HT-29 (cell line): ENCODE results near the gene MDP1. TPM values are rescaled to one million over a fixed set of nuclear protein-coding genes. Genes with fewer than 3 reads are reported as not detected.
"Not testable (repeated sequence)": the region's sequence is repeated elsewhere in the genome, so short reads cannot be mapped to it uniquely, and the experiment has no call there.

Experiments used
- DNase-seq: peaks from one replicate; pipeline ENCODE4 v3.0.0-alpha.2; 2015; ENCODE audit warnings: low spot score
- total RNA-seq: library from RNA; depleted of rRNA; stranded (reverse); fragments of >200 nt; shearing (Covaris generic); gene quantifications from 2 replicates; pipeline ENCODE4 v1.2.3, GENCODE V29; 2014

The MDP1 gene
- total RNA-seq, 1 experiment from 2014 or later = 16.3 TPM

DNA sequence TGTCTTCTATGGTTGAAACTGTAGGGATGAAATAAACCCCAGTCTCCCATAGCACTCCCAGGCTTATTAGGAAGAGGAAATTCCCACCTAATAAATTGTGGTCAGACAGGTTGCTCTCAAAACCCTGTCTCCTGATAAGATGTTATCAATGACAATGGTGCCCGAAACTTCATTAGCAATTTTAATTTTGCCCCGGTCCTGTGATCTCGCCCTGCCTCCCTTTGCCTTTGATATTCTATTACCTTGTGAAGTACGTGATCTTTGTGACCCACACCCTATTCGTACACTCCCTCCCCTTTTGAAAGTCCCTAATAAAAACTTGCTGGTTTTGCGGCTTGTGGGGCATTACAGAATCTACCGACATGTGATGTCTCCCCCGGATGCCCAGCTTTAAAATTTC is 13.3 kb downstream of the MDP1 start:
- DNase-seq = not testable (repeated sequence)

DNA sequence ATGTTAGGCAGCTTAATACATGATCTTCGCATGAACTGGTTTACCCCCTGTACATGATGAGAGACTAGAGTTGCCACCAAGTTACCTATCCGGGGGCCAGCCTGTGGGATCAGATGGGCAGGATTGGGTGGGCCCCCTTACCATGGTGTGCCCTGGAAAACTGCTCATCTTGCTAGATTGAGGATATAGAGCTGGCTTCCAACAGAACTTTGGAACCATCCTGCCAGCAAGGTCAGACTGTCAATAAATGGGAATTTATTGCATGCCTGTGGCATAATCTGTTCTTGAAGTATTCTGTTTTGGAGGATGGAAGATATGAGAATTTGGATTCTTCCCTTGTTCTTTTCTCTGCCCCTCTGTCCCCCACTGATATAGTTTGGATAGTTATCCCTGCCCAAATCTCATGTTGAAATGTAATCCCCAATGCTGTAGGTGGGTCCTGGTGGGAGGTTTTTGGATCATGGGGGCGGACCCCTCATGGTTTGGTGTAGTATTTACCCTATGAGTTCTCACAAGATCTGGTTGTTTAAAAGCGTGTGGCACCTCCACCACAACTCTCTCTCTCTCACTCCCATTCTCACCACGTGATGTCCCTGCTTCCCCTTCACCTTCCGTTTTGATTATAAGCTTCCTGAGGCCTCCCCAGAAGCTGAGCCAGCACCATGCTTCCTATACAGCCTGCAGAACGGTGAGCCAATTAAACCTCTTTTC is 16.9 kb downstream of the MDP1 start:
- no peak for DNase-seq

DNA sequence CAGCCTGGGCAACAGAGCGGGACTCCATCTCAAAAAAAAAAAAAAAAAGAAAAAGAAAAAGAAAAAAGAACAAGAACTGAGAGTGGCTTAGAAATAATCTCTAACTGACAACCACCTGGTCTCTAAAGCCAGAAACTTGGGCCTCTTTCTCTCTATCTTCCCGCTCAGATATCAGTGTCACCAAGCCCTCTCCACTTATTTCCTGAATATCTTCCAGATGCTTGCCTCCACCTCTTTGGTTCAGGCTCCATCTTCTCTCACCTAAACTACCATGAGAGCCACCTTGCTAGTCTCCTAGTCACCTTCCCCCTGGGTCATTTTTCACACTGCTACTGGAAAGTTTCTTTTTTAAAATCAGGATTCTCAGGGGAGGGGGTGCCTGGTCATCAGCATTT is 18.8 kb downstream of the MDP1 start:
- DNase-seq = no peak

DNA sequence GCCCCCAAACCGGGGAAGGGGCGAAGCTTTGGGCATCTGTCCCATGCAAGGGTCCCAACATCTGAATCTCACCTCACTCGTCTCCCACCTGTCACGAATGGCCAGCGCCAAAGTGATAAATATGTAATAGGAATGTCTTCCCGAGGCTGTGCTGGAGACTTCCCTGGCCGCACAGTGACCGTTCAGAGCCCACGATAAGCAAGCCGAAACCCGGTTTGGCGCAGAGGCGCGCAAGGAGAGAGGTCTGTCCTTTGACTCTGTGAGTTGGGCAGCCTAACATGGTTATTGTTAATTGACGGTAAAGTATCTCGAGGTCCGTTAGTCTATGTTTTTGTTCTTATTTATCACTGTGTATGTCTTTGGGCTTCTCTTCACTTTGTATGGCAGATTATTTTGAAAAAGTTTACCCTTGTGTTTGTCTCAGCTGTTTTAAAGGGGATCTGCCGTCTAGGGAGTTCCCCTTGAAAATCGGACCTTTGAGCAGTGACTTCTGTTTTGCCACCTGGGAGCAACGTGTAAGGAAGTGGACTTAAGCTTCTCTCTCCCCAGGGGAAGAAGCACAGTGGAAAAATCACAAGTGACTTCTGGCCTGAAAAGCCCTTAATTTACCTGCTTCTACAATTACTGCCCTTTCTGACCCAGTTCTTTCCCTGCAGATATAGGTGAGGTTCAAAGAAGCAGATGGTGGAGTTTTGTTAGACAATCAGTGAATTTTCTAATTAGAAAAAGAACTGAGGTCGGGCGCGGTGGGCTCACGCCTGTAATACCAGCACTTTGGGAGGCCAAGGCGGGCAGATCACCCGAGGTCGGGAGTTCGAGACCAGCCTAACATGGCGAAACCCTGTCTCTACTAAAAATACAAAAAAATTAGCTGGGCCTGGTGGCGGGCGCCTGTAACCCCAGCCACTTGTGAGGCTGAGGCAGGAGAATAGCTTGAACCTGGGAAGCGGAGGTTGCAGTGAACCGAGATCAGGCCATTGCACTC is 19.5 kb downstream of the MDP1 start:
- DNase-seq = peak; percentile 20

DNA sequence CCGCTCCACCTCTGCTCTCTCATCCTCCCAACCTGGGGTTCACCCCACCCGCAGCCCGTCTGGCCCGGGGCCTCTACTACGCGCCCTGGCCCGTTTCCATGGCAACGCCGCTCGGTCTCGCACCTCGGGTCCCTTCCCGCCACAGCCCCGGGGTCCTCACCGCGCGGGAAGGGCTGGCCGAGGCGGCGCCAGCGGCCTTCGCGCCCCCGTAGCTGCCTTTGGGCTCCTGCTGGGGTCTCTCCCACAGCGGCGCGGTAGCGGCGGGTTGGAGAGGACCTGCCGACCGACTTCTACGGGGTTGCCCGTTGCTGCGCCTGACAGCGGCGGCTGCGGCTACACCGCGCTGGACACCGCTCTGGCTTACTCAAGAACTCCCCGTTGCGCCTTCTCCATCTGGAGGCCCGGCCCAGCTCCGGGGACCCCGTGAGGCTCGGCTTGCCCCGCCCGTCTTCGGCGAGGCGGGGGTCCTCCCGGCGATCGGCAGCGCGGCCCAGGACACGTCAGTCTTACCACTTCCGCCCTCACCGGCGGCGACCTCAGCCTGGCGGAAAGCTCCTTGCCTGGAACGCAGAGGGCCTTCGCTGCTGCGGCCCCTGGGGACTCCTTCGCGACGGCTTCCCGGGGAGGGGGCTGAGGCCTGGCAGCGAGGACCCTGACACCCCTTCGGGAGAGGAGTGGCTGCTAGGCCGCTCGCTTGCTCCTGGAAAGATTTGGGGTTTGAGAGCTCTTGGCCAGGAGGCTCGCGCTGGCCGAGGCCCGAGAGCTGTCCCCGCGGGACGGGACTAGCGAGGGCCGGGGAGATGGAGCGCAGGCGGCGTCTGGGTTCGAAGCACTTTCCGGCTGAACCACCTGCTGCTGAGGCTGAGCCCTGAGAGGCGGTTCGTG is 20.4 kb downstream of the MDP1 start, which contains the start of gene TM9SF1:
Gene TM9SF1, minus strand, starts transcription at position 256 of the 885 bp plus-strand sequence. CDS start 422 bp downstream, outside the sequence.
- peak; percentile 73 for DNase-seq

DNA sequence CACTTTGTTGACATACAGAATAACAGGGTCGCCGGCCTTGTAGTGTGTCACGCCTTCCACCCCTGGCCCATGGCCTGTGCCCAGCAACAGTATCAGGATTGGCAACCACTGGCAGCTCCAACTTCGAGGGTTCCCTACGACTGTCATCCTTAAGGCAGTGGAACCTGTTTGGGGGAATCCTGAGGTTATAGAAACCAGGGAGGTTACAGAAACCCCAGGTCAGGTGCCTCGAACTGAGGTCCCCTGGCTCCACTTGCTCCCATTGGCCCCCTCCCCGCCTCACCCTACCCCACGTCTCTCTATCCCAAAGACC is 21.0 kb downstream of the MDP1 start:
- no peak for DNase-seq

DNA sequence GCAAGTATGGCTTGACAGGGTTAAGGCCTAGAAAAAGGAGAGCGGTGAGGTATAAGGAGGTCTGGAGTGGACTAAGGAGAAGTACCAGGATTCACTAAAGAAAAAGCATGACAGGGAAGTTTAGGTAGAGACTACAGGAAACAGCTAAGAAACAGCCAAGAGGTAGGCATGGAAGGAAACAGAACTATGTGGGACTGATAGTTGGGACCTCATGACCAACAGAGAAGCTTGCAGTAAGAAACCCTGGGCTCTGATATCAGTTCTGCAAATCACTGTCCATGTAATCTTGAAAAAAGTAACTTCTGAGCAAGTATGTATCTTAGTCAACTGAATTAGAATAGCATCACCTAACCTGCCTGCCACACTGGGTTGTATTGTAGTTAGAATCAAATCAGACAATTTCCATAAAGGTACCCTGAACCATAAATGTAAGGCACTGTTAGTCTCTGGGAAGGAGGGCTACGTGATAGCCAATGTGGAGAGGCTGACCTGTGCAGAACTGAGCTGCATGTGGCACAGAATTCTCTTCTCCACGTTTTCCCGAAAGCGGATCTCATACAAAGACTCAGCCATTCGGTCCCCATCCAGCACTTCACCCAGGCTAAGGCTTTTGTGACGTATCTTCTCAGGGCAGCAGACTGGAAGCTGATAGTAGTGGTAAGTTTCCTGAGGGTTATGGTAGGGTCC is 21.5 kb downstream of the MDP1 start:
- no peak for DNase-seq

DNA sequence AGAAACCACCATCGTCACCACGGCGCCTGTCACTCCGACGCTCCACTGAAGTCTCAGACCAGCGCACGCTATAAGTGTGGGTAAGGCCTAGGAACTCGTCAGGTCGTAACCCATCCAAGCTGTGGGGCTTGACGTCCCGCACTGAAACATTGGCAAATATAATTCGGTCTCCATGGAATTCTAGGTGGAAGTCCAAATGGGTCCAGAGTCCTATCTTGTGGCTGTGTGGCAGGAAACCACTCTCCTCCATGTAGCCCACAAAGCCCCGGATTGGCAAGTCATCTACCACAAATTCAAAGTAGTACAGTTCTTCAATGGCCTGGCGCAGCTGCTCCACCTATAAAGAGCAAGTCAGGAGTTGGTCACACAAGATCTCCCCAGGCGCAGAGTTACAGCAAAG is 22.9 kb downstream of the MDP1 start:
- no peak for DNase-seq

DNA sequence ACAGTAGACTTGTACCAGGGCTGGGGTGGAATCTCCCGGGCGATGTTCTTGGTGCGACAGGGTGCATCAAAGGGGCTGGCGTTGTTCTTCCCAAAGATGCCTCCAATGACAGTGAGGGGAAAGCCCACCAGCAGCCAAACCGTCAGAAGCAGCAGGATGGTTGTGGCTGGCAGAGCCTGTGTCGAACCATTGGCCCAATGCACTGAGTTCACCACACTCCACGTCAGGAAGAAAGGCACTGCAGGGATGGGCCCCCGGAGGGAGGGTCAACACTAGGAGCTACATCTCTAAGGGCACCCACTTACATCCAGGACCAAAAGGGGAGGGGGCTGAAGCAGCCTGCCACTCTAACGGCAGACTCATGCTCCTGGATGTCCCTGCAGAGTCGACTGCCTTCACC is 25.4 kb downstream of the MDP1 start:
- DNase-seq = no peak

DNA sequence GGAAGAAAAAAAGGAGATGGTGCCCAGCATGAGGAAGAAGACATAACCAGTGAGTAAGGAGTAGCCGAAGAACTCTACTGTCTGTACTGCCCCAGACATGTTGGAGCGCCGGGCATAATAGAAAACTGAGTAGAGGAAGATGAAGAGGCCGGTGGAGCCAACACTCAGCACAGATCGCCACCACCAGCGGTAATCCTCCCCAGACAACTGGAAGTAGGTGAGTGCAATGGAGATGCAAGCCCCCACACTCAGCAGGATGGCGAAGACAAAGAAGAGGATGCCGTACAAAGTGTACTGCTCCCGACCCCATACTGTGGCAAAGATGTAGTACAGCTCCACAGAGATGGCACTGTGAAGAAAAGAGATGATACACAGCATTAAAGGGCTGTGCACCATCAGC is 26.4 kb downstream of the MDP1 start:
- DNase-seq = no peak

DNA sequence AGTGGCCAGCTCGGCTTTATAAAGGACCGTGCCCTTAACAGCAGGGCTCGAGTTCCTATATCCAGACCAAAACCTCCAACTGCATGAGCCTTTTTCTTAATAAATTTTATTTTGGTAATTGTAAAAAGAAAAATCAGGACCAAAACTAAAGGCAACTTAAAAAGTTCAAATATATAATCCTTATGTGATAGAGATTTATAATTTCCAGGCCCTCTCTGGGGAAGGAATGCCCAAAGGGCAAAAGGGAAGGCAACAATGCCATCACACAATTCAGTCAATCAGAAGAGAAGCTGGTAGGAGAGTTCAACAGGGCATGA is 26.8 kb downstream of the MDP1 start:
- no peak for DNase-seq

DNA sequence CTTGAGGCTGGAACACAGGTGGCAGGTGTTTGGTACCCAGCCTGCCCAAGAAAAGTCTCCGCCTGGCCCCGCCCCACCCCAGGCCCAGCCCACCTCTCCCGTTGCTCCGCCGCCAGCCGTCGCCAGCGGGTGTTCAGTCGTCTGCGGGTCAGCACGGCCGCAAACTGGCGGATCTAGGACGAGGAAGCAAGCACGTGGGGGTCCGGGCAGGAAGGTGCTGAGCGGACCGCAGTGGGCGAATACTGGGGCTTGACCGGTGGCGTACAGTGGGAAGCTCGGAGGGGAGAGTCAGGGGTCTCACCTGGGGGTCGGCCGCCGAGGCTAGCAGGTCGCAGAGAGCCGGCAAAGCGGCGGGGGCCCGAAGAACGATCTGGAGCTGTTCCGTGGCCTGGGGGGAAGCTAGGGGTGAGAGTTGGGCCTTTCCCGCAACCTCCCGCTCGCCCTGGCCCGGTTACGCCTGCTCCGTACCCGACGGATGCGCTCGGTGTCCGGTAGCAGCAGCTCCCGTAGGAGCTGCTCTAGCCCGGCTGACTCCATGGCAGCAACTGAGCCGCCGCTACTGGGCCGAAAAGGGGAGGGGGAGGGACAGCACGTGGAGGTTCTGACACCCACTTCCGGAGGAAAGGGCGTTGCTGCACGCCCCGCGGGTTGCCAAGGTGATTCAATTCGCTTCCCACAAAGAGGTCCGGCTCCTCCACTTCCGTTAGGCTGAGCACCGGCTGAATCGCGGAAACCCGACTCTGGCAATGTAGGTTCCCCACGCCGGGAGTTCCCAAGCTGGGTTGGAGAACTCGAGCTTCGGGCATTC is 27.4 kb downstream of the MDP1 start, which contains the start of gene IPO4:
Gene IPO4, minus strand, starts transcription at position 566 of the 808 bp plus-strand sequence. Its CDS starts 29 bp downstream, at position 537.
- DNase-seq = peak; percentile 91

DNA sequence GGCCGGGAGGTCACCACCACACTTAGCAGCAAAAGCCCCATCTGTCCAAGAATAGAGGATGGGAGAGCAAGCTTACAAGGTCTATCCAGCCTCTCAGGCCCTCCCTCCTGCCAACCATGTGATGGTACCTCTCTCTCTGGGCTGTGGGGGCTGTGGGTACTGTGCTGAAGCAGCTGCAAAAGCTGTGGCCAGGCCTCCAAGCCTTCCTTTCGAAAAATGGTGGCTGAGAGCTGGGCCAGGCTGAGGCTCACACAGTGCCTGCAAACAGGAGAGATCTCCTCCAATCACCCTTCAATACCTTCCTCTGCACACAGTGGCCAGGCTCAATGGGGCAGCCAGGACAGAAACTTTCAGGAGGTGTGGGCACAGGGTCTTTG is 28.3 kb downstream of the MDP1 start:
- no peak for DNase-seq

DNA sequence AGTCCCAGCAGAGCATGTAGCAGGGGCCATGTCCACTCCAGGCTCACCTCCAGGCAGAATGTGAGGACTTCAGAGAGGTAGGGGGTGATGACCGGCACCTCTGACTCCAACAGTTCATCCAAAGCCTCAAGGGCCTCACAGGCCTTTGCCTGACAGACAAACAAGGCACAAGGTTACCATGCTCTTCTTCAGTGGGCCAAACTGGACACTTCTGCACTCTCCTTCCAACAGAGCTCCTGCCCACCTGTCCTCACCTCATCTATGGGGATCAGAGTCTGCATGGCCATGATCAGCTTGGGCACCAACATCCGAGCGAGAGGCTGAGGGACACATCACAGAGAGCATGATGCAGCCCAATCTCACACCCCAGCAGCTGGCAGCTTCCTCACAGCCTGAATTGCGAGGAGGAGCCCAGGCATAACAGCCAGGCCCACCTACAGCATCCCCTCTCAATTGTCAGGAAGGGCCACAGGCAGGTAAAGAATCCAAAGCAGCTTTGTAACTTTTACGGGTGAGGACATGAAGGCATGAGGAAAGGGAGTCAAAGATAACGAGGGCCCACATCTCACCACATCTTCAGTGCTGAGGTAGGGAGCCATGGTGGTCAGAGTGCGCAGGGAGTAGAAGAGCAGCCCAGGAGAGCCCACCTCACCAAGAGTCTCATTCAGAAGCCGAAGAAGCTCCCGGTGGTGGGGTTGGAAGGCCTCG is 28.9 kb downstream of the MDP1 start:
- no peak for DNase-seq

DNA sequence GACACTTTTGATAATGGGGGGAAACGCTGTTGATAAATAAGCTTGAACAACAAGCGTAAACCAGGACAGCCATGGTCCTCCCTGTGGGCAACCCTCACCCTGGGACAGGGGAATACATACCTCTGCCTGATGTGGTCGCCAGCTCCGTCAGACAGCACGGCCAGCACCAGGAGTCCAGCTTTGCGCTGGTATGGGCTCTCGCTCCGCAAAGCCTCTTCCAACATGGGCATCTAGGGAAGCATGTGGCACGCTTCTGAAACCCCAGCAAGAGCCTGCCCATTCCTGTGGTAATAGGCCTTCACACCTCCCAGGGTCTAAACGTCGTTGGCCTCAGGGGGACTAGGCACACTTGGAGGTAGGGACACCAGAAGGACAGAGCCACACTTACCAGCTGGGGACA is 30.1 kb downstream of the MDP1 start:
- no peak for DNase-seq

DNA sequence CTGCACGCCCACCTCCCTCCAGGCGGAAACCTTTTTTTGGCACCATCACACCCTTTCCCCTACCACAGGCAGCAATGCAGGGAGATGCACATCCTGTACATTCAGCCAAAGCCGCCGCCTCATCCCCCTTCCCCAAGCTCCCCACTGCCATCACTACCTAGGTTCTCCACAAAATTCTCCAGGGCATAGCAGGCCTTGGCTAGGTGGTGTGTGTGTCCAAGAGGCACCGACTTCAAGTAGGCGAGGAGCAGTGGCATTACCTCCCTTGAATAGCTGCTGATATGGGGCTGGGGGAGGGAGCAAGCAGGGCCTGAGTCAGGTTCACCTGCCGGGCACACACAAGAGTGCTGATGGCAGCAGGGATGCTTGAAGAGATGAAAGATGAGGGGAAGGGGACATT is 30.8 kb downstream of the MDP1 start:
- no peak for DNase-seq

DNA sequence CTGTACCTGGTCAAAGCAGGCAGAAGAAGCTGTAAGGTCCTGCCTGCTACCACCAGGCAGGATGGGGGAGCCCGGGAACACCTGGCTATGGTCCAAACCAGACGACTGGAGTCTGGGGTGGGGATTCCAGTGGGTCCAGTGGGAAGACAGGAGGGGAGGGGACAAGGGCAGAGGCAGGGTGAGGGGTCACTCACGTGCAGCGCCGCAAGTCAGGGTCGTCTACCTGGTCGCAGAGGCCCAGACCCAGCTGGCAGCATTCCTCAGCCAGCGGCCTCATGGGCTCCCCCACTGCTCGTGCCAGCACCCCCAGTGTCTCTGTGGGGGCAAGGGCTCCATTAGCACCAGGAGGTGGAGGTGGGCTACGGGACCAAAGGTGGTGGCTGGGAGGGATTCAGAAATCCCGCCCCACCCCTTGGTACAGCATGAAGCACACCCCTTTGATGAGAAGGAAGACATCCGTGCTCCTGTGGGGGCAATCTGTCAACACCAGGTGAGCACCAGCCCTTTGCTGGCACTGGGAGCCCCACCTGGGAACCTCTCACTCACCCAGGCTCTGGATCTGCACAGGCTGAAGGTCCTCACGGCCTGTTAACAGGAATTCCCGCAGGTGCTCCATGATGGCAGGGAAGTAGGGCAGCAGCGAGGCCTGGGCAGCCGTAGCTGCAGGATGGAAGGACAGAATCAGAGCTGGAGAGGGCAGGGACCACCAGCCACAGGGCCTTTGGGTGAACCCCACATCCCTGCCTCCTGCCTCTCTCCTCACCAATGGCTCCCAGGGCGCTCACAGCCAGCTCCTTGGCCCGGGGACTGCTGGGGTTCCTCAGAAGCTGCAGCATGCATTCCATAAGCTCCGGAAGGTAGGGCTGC is 31.5 kb downstream of the MDP1 start:
- DNase-seq = no peak

DNA sequence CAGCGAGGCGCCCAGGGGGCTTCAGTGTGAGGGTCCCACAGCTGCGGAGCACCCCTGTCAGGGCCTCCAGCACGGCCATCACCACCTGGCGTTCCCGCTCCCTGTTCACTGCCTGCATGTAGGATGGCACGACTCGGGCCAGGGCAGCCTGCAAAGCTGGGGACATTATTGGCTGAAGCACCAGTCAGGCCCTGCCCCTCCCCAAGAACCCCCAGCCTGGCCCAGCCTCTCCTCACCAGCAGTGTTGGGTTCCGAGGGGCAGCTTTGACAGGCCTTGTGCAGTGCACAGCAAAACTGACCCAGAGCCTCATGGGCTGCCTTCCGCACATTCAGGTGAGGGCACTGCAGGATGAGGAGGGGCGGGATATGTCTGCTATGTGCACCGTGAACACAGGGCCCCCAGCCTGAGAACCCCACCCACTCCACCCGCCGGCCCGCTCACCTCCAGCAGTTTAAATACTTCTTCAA is 32.8 kb downstream of the MDP1 start:
- DNase-seq = no peak
